ENCODE measurements around the gene SOX13. TPM values are rescaled to one million over a fixed set of nuclear protein-coding genes. Genes with fewer than 3 reads are reported as not detected.

Gene SOX13
- total RNA-seq, 6 experiments from 2014 or later = 9.9 to 13.5 (median 11.1) TPM

DNA sequence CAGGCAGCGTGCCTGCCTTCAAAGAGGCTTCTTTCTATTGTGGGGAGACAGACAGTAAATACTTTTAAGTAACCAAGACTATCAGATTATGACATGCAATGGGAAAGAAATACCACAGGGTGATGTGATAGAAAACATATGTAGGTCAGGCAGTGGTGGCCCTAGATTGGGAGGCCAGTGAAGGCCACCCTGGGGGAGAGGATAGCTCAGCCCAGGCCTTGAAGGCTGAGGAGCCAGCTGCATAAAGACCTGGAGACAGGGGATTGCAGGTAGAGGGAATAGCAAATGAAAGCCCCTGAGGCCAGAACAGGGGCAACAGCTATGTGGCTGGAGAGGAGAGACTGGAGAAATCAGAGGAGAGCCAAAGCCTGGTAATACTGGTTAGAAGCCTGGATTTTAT lies 4.0 kb downstream of the SOX13 start:
- H3K27me3 Mint-ChIP-seq (ENCODE audit: insufficient read depth) = peaks cover 2% of the 10 kb centered on the region
- TF ChIP-seq, protein P1, sequence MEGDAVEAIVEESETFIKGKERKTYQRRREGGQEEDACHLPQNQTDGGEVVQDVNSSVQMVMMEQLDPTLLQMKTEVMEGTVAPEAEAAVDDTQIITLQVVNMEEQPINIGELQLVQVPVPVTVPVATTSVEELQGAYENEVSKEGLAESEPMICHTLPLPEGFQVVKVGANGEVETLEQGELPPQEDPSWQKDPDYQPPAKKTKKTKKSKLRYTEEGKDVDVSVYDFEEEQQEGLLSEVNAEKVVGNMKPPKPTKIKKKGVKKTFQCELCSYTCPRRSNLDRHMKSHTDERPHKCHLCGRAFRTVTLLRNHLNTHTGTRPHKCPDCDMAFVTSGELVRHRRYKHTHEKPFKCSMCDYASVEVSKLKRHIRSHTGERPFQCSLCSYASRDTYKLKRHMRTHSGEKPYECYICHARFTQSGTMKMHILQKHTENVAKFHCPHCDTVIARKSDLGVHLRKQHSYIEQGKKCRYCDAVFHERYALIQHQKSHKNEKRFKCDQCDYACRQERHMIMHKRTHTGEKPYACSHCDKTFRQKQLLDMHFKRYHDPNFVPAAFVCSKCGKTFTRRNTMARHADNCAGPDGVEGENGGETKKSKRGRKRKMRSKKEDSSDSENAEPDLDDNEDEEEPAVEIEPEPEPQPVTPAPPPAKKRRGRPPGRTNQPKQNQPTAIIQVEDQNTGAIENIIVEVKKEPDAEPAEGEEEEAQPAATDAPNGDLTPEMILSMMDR (IDR thresholded peaks at IDR 0.05) = no peak
- H3K36me3 Mint-ChIP-seq (ENCODE audit: low read depth) = no peaks in the 10 kb centered on the region
- H3K4me3 Mint-ChIP-seq = peak overlapping the region; percentile 14; the same call in 1 of the 2 replicates
- no peak for DNase-seq
- no peaks in the 10 kb centered on the region for H3K9me3 Mint-ChIP-seq
- peak overlapping the region; percentile 20; the same call in 1 of the 2 replicates for H3K27ac Mint-ChIP-seq
- H3K4me1 Mint-ChIP-seq (ENCODE audit: low read depth) = peaks cover 53% of the 10 kb centered on the region

DNA sequence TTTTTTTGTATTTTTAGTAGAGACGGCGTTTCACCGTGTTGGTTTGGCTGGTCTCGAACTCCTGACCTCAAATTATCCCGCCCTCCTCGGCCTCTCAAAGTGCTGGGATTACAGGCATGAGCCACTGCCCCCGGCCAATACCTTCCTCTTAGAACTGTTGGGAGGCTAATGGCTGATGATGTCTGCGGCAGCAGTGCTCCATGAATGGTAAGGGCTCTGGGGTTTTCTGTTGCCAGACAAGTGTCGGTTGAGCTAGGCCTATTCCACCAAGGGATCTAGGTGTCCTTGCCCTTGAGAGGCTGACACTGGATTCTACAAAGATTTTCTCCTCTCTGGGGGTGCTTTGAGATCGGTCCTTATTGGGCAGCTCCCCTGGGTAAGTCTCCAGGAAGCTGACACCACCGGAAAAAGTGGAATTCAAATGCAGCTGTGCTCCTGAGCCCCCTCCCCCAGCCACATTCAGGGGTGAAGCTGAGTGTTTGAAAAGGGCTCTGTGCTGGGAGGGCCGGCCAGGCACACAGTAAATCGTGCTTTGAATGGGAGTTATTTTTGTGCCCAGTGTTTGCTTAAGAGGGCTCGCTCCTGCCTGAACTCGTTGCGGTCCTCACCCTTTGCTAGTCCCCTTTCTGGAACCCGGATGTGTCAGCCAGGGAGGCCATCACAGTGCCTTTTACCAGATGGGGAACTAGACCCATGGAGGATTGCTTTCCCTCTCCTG lies 5.2 kb downstream of the SOX13 start:
- H3K36me3 Mint-ChIP-seq (ENCODE audit: low read depth) = no peaks in the 10 kb centered on the region
- no peak overlapping the region for H3K4me3 Mint-ChIP-seq
- no peak for DNase-seq
- peaks cover 53% of the 10 kb centered on the region for H3K4me1 Mint-ChIP-seq (ENCODE audit: low read depth)
- TF ChIP-seq, protein P1 (IDR thresholded peaks at IDR 0.05) = no peak
- peak overlapping the region; percentile 49 for H3K27ac Mint-ChIP-seq
- no peaks in the 10 kb centered on the region for H3K9me3 Mint-ChIP-seq
- no peaks in the 10 kb centered on the region; the same call in 1 of the 2 replicates for H3K27me3 Mint-ChIP-seq (ENCODE audit: insufficient read depth)

DNA sequence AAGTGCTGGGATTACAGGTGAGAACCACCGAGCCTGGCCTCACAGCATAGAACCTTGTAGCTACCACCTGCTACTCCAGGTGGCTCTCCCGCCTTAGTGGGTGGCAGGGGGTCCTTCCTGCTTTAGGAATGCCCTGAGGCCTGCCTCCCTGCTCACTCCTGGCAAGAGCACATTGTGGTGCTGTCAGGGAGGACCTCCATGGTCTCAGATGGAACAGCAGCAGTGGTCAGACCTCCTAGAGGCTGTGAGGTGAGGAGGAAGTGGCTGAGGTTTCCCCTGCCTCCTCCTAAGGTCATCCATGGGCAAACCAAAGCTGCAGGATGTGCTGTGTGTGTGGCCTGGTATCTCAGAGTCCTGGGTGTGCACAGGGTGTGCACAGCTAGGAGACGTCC lies 6.7 kb downstream of the SOX13 start:
- H3K27me3 Mint-ChIP-seq (ENCODE audit: insufficient read depth) = no peaks in the 10 kb centered on the region; the same call in 1 of the 2 replicates
- TF ChIP-seq, protein P1 (IDR thresholded peaks at IDR 0.05) = no peak
- no peaks in the 10 kb centered on the region for H3K36me3 Mint-ChIP-seq (ENCODE audit: low read depth)
- DNase-seq = no peak
- H3K4me1 Mint-ChIP-seq (ENCODE audit: low read depth) = peaks cover 54% of the 10 kb centered on the region
- H3K9me3 Mint-ChIP-seq = no peaks in the 10 kb centered on the region
- H3K4me3 Mint-ChIP-seq = peak overlapping the region; percentile 58; the same call in 1 of the 2 replicates
- H3K27ac Mint-ChIP-seq = peak overlapping the region; percentile 48

- TF ChIP-seq, protein P1 (IDR thresholded peaks at IDR 0.05) = no peak
- peak; percentile 61 for DNase-seq
- H3K27ac Mint-ChIP-seq = peak overlapping the region; percentile 51
- peaks cover 59% of the 10 kb centered on the region for H3K4me1 Mint-ChIP-seq (ENCODE audit: low read depth)
- H3K9me3 Mint-ChIP-seq = no peaks in the 10 kb centered on the region
- H3K4me3 Mint-ChIP-seq = peak overlapping the region; percentile 58; the same call in 1 of the 2 replicates
- no peaks in the 10 kb centered on the region; the same call in 1 of the 2 replicates for H3K27me3 Mint-ChIP-seq (ENCODE audit: insufficient read depth)
- no peaks in the 10 kb centered on the region for H3K36me3 Mint-ChIP-seq (ENCODE audit: low read depth)
Measured at GRCh38 chr1:204080163-204080903, 7.4 kb downstream of the SOX13 start.

DNA sequence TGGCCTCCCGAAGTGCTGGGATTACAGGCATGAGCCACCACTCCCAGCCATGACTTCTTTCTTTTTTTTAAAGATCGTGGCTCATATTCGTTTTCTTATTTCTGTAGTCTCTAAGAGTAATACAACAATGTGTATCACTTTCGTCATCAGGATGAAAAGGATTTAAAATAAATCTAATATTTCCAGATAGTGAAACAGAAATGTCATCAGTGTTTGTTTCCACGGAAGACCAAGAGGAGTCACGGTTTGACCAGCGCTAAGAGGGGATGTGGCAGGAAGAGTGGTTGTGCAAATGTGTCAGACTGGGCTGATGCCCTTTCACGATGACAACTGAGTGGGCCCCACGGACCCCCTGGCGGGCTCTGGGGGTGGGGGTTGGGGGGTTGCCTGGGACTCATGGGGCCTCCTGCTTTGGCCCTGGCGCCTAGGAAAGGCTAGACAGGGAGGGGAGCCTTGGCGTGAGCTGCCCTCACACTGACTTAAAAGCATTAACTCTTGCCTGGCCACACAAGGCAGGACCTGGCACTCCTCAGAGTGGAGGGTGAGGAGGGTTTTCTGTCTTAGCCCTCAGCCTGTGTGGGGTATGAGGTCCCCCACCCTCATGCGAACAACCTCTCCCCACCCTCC lies 8.4 kb downstream of the SOX13 start:
- Mint-ChIP-seq H3K4me1 (ENCODE audit: low read depth) (peaks cover 52% of the 10 kb centered on the region), H3K27ac (peak overlapping the region; percentile 7; the same call in 1 of the 2 replicates), H3K27me3 (ENCODE audit: insufficient read depth) (no peaks in the 10 kb centered on the region), H3K9me3 (no peaks in the 10 kb centered on the region), H3K4me3 (no peak overlapping the region), H3K36me3 (ENCODE audit: low read depth) (no peaks in the 10 kb centered on the region)
- no peak for DNase-seq
- TF ChIP-seq, protein P1 (IDR thresholded peaks at IDR 0.05) = no peak
